ENCODE measurements around the gene RBMS3. TPM values are rescaled to one million over a fixed set of nuclear protein-coding genes. Genes with fewer than 3 reads are reported as not detected.

RBMS3 gene
- total RNA-seq, 1 donor from 2014 or later, result 23.7 TPM

DNA sequence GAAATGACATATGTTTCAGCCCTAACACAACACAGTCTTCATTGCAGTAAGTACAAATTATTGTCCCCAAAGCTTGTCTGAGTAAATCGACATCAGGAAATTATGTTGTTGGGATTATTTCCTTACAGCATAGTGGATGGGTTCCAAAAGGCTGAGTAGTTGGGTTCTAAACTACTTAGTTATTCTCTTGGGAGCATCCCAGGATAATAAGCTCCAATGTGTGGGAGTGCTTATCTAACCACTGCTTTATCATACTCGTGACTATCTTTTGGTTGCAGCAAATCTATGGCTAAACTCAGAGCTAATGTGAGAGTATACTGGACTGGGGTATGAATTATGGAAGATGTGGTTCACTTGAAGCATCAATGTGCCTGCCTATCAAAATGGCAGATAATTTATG, 128.5 kb downstream of the RBMS3 start:
- no peak overlapping the region for H3K4me3 ChIP-seq (ENCODE audit: low read depth, low read length)
- H3K27me3 ChIP-seq (ENCODE audit: control insufficient read depth, insufficient read depth, low read length), result no peaks in the 10 kb centered on the region
- no peak for DNase-seq (ENCODE audit: low read depth)
- TF ChIP-seq, protein P1, sequence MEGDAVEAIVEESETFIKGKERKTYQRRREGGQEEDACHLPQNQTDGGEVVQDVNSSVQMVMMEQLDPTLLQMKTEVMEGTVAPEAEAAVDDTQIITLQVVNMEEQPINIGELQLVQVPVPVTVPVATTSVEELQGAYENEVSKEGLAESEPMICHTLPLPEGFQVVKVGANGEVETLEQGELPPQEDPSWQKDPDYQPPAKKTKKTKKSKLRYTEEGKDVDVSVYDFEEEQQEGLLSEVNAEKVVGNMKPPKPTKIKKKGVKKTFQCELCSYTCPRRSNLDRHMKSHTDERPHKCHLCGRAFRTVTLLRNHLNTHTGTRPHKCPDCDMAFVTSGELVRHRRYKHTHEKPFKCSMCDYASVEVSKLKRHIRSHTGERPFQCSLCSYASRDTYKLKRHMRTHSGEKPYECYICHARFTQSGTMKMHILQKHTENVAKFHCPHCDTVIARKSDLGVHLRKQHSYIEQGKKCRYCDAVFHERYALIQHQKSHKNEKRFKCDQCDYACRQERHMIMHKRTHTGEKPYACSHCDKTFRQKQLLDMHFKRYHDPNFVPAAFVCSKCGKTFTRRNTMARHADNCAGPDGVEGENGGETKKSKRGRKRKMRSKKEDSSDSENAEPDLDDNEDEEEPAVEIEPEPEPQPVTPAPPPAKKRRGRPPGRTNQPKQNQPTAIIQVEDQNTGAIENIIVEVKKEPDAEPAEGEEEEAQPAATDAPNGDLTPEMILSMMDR (IDR thresholded peaks at IDR 0.05; ENCODE audit: insufficient read depth, low read length, poor library complexity, severe bottlenecking), result no peak
- no peaks in the 10 kb centered on the region for H3K36me3 ChIP-seq (ENCODE audit: control insufficient read depth, insufficient read depth, low read length)

DNA sequence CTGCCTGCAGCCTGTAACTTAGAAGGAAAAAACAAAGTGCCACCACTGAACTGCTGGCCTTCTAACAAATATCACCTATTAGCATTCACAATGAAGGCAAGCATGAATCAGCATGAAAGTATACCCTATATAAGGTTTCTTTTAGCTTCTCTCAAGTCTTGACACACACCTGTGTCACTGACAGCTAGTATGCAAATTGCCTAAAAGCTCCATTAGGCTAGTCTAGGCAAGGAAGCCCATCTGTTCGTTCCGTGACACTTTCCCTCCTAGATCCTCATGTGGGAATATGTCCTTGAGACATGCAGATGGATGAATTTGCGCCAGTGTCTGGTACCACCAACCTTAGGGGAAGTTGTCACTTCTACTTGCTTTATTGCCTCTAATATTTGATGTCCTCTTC, 129.3 kb downstream of the RBMS3 start:
- Histone ChIP-seq H3K27me3 (ENCODE audit: control insufficient read depth, insufficient read depth, low read length) (no peaks in the 10 kb centered on the region), H3K36me3 (ENCODE audit: control insufficient read depth, insufficient read depth, low read length) (no peaks in the 10 kb centered on the region), H3K4me3 (ENCODE audit: low read depth, low read length) (no peak overlapping the region)
- DNase-seq (ENCODE audit: low read depth), result no peak
- TF ChIP-seq, protein P1 (IDR thresholded peaks at IDR 0.05; ENCODE audit: insufficient read depth, low read length, poor library complexity, severe bottlenecking), result no peak

DNA sequence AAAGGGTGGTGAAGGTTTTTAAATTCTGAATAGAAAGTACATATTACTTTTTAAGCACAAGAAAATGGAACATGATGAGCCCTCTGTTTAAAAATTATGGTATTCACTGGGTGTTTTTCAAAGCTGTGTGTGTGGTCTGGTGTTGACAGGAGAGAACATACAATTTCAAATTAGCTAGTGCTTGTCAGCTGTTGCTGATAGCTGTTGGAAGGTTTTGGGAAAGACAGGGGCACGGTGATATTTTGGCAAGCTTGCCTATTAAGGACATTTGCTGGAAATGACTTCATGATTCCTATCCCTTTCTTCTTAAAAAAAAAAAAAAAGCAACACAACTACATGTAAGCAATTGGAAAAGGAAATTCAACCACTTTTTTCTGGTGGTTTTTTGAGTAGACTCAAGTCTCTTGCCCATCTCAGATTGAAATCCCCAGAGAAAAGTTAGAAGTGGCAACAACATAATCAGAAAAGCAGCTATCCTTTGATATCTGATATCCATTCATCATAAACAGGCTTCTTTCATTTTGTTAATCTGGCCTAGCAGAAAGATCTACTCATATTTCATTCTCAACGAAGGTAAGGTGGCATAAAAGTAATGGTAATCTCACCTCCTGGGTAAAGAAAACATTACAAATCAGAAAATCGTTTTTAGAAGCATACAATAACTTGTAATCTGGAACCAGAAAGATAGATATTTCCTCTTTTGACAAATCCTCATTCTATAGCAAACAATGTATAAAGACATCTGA, 130.0 kb downstream of the RBMS3 start:
- TF ChIP-seq, protein P1 (IDR thresholded peaks at IDR 0.05; ENCODE audit: insufficient read depth, low read length, poor library complexity, severe bottlenecking), result no peak
- H3K27me3 ChIP-seq (ENCODE audit: control insufficient read depth, insufficient read depth, low read length), result no peaks in the 10 kb centered on the region
- H3K36me3 ChIP-seq (ENCODE audit: control insufficient read depth, insufficient read depth, low read length), result no peaks in the 10 kb centered on the region
- no peak overlapping the region for H3K4me3 ChIP-seq (ENCODE audit: low read depth, low read length)
- no peak for DNase-seq (ENCODE audit: low read depth)

DNA sequence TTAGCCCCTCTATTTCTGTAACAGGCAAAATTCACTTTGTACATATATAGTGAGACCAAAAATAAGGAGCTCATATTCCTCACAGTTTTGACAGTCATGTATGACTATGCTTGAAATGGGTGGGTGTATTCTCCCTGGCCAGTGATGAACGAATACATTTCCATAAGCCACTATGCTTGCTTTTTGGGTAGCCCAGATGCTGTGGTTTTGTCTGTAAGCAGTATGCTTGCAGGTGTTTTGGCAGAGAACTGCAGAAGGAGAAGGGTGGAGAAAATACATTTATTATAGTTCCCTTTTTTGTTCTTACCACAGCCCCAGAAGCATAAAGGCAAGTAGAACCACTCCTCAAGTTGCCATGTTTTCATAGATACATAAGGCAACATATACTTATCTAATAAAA, 131.2 kb downstream of the RBMS3 start:
- TF ChIP-seq, protein P1 (IDR thresholded peaks at IDR 0.05; ENCODE audit: insufficient read depth, low read length, poor library complexity, severe bottlenecking), result no peak
- Histone ChIP-seq H3K4me3 (ENCODE audit: low read depth, low read length) (no peak overlapping the region), H3K36me3 (ENCODE audit: control insufficient read depth, insufficient read depth, low read length) (no peaks in the 10 kb centered on the region), H3K27me3 (ENCODE audit: control insufficient read depth, insufficient read depth, low read length) (no peaks in the 10 kb centered on the region)
- no peak for DNase-seq (ENCODE audit: low read depth)

DNA sequence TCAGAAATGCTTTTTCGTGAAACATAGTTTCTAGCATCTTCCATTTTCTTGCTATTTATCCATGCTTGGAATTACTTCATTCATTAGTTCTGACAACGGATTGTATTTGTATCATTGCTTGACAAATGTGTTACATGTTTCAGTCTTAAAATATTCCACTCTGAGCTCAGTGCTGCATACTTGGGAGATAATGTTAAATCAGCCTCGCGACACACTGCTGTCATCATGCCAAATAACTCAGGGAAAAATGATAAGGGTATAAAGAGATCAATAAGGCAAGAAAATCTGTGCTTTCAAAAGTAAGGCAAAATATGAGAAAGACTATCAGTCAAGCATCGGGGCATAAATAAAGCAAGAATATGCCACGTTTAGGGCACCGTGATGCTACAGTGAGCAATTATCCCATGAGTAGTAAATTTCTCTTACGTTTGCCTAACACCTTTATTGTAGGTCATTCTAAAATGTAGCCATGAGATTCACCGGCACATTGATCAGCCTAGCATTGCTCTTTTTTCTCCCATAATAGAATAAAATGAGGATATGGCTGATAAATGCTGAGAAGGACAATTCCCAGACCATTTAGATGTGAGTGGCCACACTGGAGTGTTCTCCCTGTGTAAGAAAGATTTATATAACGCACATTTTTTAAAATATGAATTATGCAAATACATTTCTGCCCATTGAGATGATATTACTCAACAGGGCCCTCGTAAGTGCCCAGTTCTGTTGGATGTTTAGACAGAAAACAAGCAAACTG, 133.8 kb downstream of the RBMS3 start:
- Histone ChIP-seq H3K36me3 (ENCODE audit: control insufficient read depth, insufficient read depth, low read length) (no peaks in the 10 kb centered on the region), H3K27me3 (ENCODE audit: control insufficient read depth, insufficient read depth, low read length) (no peaks in the 10 kb centered on the region), H3K4me3 (ENCODE audit: low read depth, low read length) (no peak overlapping the region)
- no peak for DNase-seq (ENCODE audit: low read depth)
- TF ChIP-seq, protein P1 (IDR thresholded peaks at IDR 0.05; ENCODE audit: insufficient read depth, low read length, poor library complexity, severe bottlenecking), result no peak
